Neuron (in vitro differentiated cells): Measurements from ENCODE around the gene ITGB1.

Source experiments
- H2AFZ ChIP-seq: one replicate; pipeline ENCODE4 v1.6.1; 2013; ENCODE audit warnings: low read depth, mild to moderate bottlenecking, inconsistent platforms, low read length, moderate library complexity
- H3K27me3 ChIP-seq: one replicate; pipeline ENCODE4 v1.6.1; 2013; ENCODE audit warnings: low read length; ENCODE audit not compliant: insufficient read depth
- H3K36me3 ChIP-seq: one replicate; pipeline ENCODE4 v1.6.1; 2013; ENCODE audit warnings: low read length; ENCODE audit not compliant: insufficient read depth
- H3K4me1 ChIP-seq: one replicate; pipeline ENCODE4 v1.6.1; 2013; ENCODE audit warnings: low read length; ENCODE audit not compliant: insufficient read depth
- H3K4me3 ChIP-seq: 2 replicates; pipeline ENCODE4 v1.5.1; 2013; ENCODE audit warnings: mild to moderate bottlenecking, low read length, moderate library complexity
- H3K9me3 ChIP-seq: one replicate; pipeline ENCODE4 v1.6.1; 2013; ENCODE audit warnings: low read length

ITGB1 gene

DNA sequence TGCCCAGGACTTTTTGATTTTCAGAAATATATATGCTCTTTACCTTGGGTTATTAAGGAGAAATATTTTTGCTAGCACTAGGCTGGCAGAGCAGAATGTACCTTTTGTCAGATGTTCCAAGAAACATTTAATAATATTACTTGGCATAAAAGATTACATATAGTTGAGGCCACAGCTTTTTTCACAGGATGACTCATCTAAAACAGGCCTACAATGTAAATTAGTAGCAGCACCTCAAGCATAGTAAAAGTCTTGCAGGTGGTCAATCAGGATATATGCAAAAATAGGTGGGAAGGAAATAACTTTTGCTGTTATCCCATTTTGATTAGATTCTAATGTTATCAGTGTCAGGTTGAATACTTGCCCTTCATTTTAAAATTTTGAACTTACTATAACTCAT, 14.9 kb upstream of the ITGB1 start:
- H3K4me1 ChIP-seq: peaks cover 7% of the 10 kb centered on the region
- no peak overlapping the region for H3K4me3 ChIP-seq
- H3K9me3 ChIP-seq: no peaks in the 10 kb centered on the region
- no peak overlapping the region for H2AFZ ChIP-seq
- no peaks in the 10 kb centered on the region for H3K36me3 ChIP-seq
- no peaks in the 10 kb centered on the region for H3K27me3 ChIP-seq

DNA sequence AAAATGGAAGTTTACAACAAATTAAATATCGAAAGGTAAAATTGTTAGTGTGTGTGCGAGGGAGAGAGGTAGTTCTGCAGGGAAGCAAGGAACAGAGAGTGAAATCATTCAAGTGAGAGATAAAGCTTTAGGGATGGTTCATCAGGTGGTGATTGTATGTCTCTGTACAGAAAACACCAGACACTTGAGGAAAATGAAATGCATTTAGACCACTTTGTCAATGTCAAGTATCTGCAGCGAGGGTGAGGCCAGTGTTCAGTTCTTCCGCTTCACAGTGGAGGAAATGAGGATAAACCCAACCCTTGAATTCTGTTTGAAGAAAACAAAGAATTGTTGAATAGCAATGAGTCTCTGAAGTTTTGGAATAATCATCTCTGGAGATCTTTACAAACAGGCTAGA, 14.4 kb upstream of the ITGB1 start:
- Histone ChIP-seq H3K9me3 (no peaks in the 10 kb centered on the region), H3K4me3 (no peak overlapping the region), H3K27me3 (no peaks in the 10 kb centered on the region), H3K4me1 (peaks cover 7% of the 10 kb centered on the region), H3K36me3 (no peaks in the 10 kb centered on the region), H2AFZ (no peak overlapping the region)

DNA sequence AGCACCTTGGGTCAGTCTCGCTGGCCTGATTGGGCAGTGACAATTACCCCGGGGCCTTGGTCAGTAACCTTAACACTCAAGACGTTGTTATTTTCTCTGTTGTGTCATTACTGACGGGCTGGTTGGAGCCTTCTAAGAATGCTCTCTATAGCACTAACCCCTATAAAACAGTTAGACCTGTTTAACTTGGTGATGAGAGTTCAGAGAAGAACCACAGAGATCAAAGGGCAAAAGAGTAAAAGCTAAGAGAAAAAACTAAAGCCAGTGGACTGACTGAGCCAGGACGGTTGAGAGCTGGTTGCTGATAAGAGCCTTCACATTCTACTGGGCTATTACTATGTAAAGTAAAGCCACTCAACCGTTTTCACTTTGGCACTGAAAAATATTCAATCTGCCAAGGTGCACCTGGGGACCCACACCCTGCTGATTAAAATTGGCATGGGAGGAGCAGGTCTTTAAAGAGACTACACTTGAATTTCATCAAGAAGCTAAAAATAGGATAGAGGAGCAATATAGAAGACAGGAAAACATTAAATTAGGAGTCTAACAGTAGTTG, 13.6 kb upstream of the ITGB1 start:
- Histone ChIP-seq H3K27me3 (no peaks in the 10 kb centered on the region), H3K9me3 (no peaks in the 10 kb centered on the region), H3K4me3 (no peak overlapping the region), H2AFZ (no peak overlapping the region), H3K36me3 (no peaks in the 10 kb centered on the region), H3K4me1 (peaks cover 7% of the 10 kb centered on the region)

DNA sequence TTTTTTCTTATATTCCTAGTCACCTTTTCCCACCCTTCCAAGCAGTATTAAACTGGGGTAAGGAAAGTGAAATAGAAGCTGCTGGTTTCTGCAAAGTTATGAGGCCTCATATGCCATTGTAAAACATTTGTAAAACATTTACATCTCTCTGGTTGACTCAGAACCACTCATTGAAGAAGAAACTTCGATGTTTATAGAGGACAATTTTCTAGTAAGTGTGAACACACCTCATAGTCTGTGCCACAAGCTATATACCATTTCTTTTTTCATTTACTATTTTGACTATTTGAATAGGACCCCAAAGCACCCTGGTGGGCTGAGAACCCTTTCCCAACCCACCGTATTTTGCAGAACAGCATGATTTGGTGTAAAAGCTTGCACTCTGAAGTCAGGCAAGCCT, 12.9 kb upstream of the ITGB1 start:
- Histone ChIP-seq H3K4me3 (no peak overlapping the region), H3K27me3 (no peaks in the 10 kb centered on the region), H3K4me1 (peaks cover 7% of the 10 kb centered on the region), H2AFZ (no peak overlapping the region), H3K36me3 (no peaks in the 10 kb centered on the region), H3K9me3 (no peaks in the 10 kb centered on the region)

DNA sequence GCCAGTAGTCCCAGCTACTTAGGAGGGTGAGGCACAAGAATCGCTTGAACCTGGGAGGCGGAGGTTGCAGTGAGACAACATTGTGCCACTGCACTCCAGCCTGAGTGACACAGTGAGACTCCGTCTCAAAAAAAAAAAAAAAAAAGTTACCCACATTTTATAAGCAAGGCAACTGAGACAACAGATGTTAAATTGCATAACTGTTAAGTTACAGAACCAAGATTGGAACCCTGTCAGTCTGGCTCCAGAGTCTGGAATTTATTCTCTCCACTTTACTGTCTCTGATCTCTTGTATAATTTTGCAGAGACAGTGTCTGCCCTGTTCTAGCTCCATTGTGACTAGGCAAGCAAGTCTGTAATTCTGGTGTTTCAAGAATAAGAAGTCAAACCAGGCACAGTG, 6.2 kb upstream of the ITGB1 start:
- peaks cover 26% of the 10 kb centered on the region for H3K4me1 ChIP-seq
- H2AFZ ChIP-seq: no peak overlapping the region
- H3K9me3 ChIP-seq: no peaks in the 10 kb centered on the region
- H3K4me3 ChIP-seq: no peak overlapping the region
- no peaks in the 10 kb centered on the region for H3K27me3 ChIP-seq
- H3K36me3 ChIP-seq: no peaks in the 10 kb centered on the region

DNA sequence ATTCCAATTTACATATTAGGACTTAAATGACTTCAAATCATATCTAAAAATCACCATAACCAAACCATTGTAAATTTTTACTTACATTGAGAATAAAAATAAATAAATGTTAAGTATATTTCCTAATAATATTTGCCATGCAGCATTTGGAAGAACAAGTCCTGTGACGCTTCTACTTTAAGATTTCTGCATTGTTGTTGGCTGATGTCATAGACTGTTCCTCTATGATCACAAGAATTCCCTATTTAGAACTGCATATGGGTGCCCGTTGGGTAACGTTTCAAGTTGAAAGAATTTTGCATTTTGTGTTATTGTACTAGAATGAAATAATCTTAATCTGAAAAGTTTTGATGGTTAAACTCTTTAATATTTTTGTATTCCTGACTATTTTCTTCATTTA, 5.1 kb upstream of the ITGB1 start:
- peaks cover 26% of the 10 kb centered on the region for H3K4me1 ChIP-seq
- H3K27me3 ChIP-seq: no peaks in the 10 kb centered on the region
- no peak overlapping the region for H3K4me3 ChIP-seq
- no peaks in the 10 kb centered on the region for H3K36me3 ChIP-seq
- no peak overlapping the region for H2AFZ ChIP-seq
- H3K9me3 ChIP-seq: no peaks in the 10 kb centered on the region

DNA sequence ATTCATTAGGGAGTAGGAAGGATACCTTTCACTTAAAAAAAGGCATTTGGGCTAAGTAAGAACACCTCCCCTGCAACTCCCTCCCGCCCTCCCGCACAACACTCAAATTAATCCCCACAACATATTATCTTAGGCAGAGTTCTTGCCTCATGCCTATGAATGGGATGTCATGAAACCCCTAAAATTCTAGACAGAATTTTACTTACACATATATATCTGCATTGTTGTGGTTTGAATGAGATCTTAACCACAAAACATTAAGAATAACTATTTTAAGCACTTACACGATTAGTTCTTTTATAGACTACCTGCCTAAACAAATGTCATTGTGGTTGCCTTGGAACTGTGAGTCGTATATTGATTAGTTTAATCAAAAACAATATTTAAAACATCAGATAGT, 4.5 kb upstream of the ITGB1 start:
- H3K9me3 ChIP-seq: no peaks in the 10 kb centered on the region
- no peaks in the 10 kb centered on the region for H3K36me3 ChIP-seq
- peaks cover 26% of the 10 kb centered on the region for H3K4me1 ChIP-seq
- H3K4me3 ChIP-seq: no peak overlapping the region
- no peaks in the 10 kb centered on the region for H3K27me3 ChIP-seq
- no peak overlapping the region for H2AFZ ChIP-seq

DNA sequence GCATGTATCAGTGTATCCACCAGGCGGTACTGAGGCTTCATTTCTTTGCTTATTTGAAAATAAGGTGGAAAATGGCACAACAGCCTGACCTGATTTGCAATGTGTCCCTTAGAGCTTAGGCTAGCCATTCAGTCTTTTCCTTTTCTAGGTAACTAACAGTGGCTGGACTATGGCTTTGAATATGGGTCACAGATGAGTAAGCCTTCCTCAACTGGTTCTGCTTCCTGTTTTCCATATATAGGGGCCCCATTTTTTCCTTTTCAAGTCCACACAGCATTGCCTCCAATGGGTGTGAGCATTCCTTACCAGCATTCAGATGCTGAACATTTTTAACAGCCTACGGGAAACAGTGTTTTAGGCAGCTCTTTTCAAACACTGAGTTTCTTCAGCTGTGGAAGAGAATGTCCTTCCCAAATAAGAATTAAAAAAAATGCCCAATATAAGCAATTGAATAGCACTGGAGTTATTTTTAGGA, 3.9 kb upstream of the ITGB1 start:
- H3K4me3 ChIP-seq: no peak overlapping the region
- H3K36me3 ChIP-seq: no peaks in the 10 kb centered on the region

DNA sequence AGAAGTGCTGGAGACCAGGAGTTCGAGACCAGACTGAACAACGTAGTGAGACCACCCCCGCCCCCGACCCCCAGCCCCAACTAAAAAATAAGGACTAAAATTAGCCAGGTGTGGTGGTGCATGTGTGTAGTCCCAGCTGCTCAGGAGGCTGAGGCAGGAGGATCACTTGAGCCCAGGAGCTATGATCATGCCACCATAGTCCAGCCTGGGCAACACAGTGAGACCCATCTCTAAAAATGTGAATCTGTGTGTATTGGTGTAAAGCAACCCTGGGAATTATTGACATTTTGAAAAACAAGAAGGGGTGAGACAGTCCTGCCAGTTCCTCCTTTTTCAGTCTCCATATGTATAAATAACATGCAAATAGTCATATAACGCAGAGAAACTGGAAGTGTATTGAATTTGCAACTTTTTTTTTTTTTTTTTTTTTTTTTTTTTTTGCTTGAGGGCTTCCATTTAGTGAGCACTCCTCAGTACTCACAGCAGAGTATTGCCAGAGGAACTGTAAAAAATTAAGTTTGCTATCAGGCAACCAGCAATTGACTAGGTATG, 3.4 kb upstream of the ITGB1 start:
- H3K9me3 ChIP-seq: no peaks in the 10 kb centered on the region
- no peak overlapping the region for H3K4me3 ChIP-seq
- no peak overlapping the region for H2AFZ ChIP-seq
- H3K36me3 ChIP-seq: no peaks in the 10 kb centered on the region
- peaks cover 31% of the 10 kb centered on the region for H3K4me1 ChIP-seq
- H3K27me3 ChIP-seq: no peaks in the 10 kb centered on the region

More for the DNA sequence above, 3.9 kb upstream of the ITGB1 start:
- Histone ChIP-seq H3K27me3 (no peaks in the 10 kb centered on the region), H3K9me3 (no peaks in the 10 kb centered on the region), H3K4me1 (peaks cover 26% of the 10 kb centered on the region), H2AFZ (no peak overlapping the region)

DNA sequence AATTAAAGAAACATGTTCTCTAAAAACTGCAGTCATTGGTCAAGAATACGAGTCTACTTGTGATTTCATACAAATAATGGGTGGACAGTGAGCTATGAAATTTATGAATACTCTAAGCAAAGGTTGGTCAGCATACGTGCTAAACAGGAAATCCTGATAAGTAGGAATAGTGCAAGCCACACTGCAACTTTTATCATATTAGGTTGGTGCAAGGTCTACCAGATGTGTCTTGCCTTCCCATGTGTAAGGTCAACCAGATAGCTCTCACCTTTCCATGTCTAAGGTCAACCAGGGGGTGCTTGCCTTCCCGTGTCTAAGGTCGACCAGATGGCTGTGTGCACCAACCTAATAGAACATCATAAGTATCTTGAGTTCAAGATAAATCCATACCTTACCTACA, 2.0 kb upstream of the ITGB1 start:
- Histone ChIP-seq H3K4me1 (peaks cover 43% of the 10 kb centered on the region), H3K4me3 (peak overlapping the region; percentile 75), H2AFZ (no peak overlapping the region), H3K9me3 (no peaks in the 10 kb centered on the region), H3K27me3 (no peaks in the 10 kb centered on the region), H3K36me3 (no peaks in the 10 kb centered on the region)

DNA sequence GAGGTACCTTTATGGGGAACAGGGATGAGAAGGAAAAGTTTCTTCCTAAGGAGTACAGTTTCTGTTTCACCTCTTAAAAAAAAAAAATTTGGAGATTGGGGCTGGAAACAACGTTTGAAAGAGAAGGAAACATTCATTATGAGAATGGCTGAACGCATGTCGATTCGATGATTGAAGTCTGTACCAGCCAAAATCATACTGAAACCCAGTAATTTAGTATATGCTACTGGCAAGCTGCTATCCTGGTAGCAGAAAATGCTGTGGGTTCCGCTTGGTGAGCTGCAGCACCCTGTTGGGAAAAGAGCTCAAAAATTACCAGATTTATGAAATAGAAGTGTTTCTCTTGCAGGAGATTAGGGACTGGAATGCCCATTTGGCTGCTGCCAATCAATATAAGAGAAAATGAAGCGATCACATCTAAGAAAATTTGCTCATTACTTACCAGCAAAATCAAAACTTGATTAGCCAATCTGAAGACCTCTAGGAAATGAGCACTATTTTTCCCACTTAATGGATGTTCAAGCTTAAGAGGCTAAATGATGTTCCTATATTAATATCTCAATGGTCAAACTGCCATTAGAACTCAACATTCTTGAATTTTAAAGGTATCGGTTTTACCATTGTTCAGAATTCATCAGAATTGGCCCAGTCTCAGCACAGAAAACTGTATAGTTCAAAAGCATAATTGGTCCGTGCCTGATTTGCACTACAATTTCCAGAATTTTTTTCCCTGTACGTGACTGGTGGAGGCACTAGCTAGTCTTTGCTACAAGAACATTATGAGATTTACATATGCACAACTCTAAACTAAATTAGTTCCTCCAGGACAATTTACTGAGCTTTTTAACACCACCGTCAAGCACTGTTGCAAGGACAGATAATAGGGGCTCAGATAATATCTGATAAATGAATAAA, 1.2 kb upstream of the ITGB1 start:
- Histone ChIP-seq H3K4me3 (peak overlapping the region; percentile 75), H3K36me3 (no peaks in the 10 kb centered on the region), H2AFZ (peak overlapping the region; percentile 49), H3K4me1 (peaks cover 46% of the 10 kb centered on the region), H3K27me3 (no peaks in the 10 kb centered on the region), H3K9me3 (no peaks in the 10 kb centered on the region)

DNA sequence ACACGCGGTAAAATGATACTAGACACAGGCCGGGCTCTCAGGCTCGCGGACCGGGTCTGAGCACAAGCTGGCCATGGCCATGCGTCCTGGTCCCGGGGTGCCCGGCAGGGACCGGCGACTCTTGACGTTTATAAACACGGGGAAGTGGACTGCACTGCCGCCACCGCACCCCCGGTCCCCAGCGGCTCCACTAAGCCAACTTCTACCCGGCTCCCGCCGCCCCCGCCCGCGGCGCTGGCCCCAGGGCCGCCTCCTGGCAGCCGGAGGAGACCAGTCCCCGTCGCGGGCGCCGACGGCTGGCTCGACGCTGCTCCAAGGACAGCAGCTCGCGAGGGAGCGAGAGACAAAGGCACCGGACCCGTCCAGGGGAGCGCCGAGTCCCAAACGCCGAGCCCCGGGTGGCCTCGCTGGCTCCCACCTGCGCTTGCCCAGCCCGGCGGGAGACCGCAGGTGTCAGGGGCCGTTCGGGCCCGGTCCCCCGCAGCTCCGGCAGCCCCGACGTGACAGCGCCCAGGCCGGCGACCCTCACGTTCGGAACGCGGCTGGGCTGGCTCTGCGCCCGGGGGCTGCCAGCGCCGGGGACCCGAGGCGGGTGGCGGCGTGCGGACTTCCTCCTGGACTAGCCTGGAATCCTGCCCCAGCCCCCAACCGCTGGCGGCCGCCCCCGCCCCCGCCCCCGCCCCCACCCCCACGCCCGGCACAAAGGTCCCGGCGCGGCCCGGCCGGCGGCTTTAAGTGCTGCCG, 517 bp downstream of the ITGB1 start:
- H2AFZ ChIP-seq: peak overlapping the region; percentile 4
- peaks cover 36% of the 10 kb centered on the region for H3K4me1 ChIP-seq
- H3K27me3 ChIP-seq: no peaks in the 10 kb centered on the region

More for the DNA sequence above, 517 bp downstream of the ITGB1 start:
- H3K4me3 ChIP-seq: peak overlapping the region; percentile 75
- H3K9me3 ChIP-seq: no peaks in the 10 kb centered on the region
- H3K36me3 ChIP-seq: no peaks in the 10 kb centered on the region
